Prostate gland (tissue), 2 donors: ENCODE measurements around the gene KRT32.

Experiments used
- POLR2A ChIP-seq: fragments of 450-650 bp; IDR thresholded peaks from one replicate; pipeline ENCODE4 v1.6.1; 2016; ENCODE audit warnings: antibody characterized with exemption, mild to moderate bottlenecking
- TF ChIP-seq, protein P1 (sequence below), 4 experiments: fragments of 200-600 bp in 2 of 4; fragments of 450-650 bp in 2 of 4; sonication (generic) in 2 of 4; IDR thresholded peaks; 1 replicate in 3 of 4; 2 replicates in 1 of 4; pipeline ENCODE4 v1.5.1; 2016 to 2019; ENCODE audit warnings: antibody characterized with exemption in 4 of 4, mild to moderate bottlenecking in 2 of 4, moderate library complexity in 2 of 4

DNA sequence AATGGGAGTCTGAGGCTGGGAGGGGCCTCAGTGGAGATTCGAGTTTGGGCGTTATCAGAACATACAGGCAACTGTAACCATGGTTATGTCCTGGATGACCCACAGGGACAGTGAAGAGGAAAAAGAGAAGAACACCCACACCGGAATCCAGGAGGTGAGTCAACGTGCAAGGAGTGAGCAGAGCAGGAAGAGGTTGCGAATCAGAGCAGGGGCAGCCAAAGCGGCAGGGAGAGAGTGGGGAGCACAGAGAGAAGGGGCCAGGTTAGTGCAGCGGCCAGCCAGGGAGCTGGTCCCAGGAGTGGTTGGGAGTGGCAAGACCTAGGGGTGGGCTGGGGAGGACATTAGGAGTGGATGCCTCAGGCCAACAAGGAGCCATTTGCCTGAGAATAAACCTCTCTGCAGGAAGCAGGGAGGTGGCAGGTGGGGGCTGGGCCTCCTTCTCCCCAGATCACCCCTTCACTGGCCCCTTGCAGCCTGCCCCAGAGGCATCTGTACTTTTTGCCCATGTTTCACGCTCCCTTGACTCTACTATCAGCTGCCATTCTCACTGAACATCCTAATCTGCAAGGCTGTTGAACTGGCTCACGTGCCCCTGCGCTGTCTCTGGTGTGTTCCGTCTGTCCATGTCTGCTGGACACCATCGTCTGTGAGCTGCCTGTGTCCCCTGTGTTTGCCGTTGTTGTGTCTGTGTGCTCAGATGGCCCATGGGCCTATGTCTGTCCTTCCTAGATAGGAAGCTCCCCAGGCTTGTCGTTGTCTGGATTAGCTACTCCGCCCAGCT is 33.1 kb upstream of the KRT32 start:
- TF ChIP-seq, protein P1, sequence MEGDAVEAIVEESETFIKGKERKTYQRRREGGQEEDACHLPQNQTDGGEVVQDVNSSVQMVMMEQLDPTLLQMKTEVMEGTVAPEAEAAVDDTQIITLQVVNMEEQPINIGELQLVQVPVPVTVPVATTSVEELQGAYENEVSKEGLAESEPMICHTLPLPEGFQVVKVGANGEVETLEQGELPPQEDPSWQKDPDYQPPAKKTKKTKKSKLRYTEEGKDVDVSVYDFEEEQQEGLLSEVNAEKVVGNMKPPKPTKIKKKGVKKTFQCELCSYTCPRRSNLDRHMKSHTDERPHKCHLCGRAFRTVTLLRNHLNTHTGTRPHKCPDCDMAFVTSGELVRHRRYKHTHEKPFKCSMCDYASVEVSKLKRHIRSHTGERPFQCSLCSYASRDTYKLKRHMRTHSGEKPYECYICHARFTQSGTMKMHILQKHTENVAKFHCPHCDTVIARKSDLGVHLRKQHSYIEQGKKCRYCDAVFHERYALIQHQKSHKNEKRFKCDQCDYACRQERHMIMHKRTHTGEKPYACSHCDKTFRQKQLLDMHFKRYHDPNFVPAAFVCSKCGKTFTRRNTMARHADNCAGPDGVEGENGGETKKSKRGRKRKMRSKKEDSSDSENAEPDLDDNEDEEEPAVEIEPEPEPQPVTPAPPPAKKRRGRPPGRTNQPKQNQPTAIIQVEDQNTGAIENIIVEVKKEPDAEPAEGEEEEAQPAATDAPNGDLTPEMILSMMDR (IDR thresholded peaks at IDR 0.05): no peak
- TF ChIP-seq POLR2A: no peak
